ENCODE data around the gene CTTNBP2NL.
A peak's percentile ranks its signal among the peaks of the same experiment; 100 is the strongest.

CTTNBP2NL gene

GRCh38 chr1:112395821-112396652, at the start of gene CTTNBP2NL:
TSS of gene CTTNBP2NL (plus strand) at chr1:112396214. CDS start at chr1:112416166, 19,952 bp downstream.
- Histone ChIP-seq H3K36me3 (no peaks in the 10 kb centered on the region), H3K27ac (peak within 1 kb of the TSS; percentile 79), H3K9me3 (ENCODE audit: severe bottlenecking) (no peaks in the 10 kb centered on the region), H3K4me3 (ENCODE audit: low read depth, low read length) (peak within 1 kb of the TSS; percentile 95), H3K27me3 (ENCODE audit: insufficient read depth, low read depth, severe bottlenecking) (no peaks in the 10 kb centered on the region)
- peak; percentile 96 for DNase-seq
- TF ChIP-seq CTCF (IDR thresholded peaks at IDR 0.05; ENCODE audit: low read depth, low read length), result no peak

- TF ChIP-seq CTCF (IDR thresholded peaks at IDR 0.05; ENCODE audit: low read depth, low read length), result no peak
- H3K27me3 ChIP-seq (ENCODE audit: insufficient read depth, low read depth, severe bottlenecking), result no peaks in the 10 kb centered on the region
These were observed 49.1 kb upstream of the CTTNBP2NL start for GRCh38 chr1:112346801-112347350.

DNA sequence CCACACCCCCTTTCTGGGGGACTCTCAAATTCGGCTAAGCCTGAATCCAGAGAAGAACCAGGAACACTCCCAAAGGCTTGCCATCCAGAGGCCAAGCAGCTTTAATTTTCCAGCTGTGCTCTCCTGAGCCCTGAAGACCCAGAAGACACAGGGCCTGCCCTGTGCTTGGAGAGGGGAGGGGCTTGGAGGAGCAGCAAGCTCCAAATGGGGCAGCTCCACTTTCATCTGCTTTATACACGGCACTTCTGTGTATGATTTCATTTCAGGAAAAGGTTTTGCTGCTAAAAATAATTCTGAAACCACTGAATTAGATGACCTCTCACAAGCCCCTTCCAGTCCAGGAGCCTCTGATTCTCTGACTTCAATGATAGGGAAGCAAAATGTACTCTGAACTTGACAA, 39.2 kb upstream of the CTTNBP2NL start:
- peak overlapping the region; percentile 58 for H3K27ac ChIP-seq
- H3K36me3 ChIP-seq, result no peaks in the 10 kb centered on the region
- no peak overlapping the region for H3K4me3 ChIP-seq (ENCODE audit: low read depth, low read length)
- peak; percentile 30 for DNase-seq
- no peak for TF ChIP-seq CTCF (IDR thresholded peaks at IDR 0.05; ENCODE audit: low read depth, low read length)
- no peaks in the 10 kb centered on the region for H3K27me3 ChIP-seq (ENCODE audit: insufficient read depth, low read depth, severe bottlenecking)
- no peaks in the 10 kb centered on the region for H3K9me3 ChIP-seq (ENCODE audit: severe bottlenecking)

More at GRCh38 chr1:112346801-112347350, 49.1 kb upstream of the CTTNBP2NL start:
- H3K9me3 ChIP-seq (ENCODE audit: severe bottlenecking), result no peaks in the 10 kb centered on the region
- DNase-seq, result no peak
- H3K4me3 ChIP-seq (ENCODE audit: low read depth, low read length), result no peak overlapping the region
- no peak overlapping the region for H3K27ac ChIP-seq
- no peaks in the 10 kb centered on the region for H3K36me3 ChIP-seq

GRCh38 chr1:112357467-112357866, 38.5 kb upstream of the CTTNBP2NL start:
- no peaks in the 10 kb centered on the region for H3K27me3 ChIP-seq (ENCODE audit: insufficient read depth, low read depth, severe bottlenecking)

DNA sequence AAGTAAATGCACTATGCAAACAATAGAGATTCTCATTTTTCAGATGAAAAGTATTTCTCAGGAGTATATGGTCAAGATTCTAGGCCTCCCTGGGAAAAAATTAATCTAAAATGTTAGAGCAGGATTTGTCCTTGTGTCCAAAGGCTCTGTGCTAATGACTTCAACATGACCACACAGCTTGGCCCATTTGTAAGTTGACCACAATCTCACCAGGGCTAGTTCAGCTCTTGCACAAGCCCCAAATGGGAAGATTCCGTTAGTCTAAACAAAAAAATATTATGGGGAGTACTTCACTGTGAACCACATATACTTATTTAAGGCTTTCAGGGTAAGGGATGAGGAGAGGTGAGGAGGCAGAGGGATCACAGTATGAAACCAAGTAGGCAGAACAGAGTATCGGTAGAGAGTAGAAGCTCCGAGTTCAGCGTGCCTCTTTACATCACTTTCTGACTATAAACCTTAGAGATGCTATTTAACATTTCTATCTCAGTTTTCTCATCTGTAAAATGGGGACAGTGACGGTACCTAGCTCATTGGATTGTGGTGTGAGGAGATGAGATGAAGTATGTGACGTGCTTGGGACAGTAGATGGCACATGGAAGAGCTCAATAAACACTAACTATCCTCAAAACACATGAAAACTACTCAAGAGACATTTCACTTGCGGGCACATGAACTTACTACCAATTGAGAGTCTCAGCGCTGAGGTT, 37.8 kb upstream of the CTTNBP2NL start:
- Histone ChIP-seq H3K9me3 (ENCODE audit: severe bottlenecking) (no peaks in the 10 kb centered on the region), H3K4me3 (ENCODE audit: low read depth, low read length) (no peak overlapping the region), H3K27me3 (ENCODE audit: insufficient read depth, low read depth, severe bottlenecking) (no peaks in the 10 kb centered on the region), H3K27ac (no peak overlapping the region), H3K36me3 (no peaks in the 10 kb centered on the region)
- no peak for DNase-seq
- no peak for TF ChIP-seq CTCF (IDR thresholded peaks at IDR 0.05; ENCODE audit: low read depth, low read length)

More at GRCh38 chr1:112357467-112357866, 38.5 kb upstream of the CTTNBP2NL start:
- no peaks in the 10 kb centered on the region for H3K9me3 ChIP-seq (ENCODE audit: severe bottlenecking)
- DNase-seq, result no peak
- H3K27ac ChIP-seq, result peak overlapping the region; percentile 58; the same call in 1 of the 2 replicates
- no peak overlapping the region for H3K4me3 ChIP-seq (ENCODE audit: low read depth, low read length)
- H3K36me3 ChIP-seq, result no peaks in the 10 kb centered on the region
- TF ChIP-seq CTCF (IDR thresholded peaks at IDR 0.05; ENCODE audit: low read depth, low read length), result no peak

Measured in WERI-Rb-1 (cell line).